Measurements from ENCODE around the gene C2CD4A. TPM values are rescaled to one million over a fixed set of nuclear protein-coding genes. Genes with fewer than 3 reads are reported as not detected.
"Not testable (repeated sequence)": the region's sequence is repeated elsewhere in the genome, so short reads cannot be mapped to it uniquely, and the experiment has no call there.

C2CD4A gene, protein sequence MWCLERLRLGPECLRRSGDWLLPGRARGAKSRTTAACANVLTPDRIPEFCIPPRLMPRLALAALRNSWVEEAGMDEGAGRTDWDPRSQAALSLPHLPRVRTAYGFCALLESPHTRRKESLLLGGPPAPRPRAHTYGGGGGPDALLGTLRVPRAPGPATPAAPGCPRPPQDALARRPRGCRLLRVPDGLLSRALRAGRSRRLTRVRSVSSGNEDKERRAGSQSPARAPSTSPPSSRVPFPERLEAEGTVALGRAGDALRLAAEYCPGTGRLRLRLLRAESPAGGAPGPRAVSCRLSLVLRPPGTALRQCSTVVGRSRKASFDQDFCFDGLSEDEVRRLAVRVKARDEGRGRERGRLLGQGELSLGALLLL
- polyA plus RNA-seq (ENCODE audit: insufficient read length in 4 of 4) = under 1 TPM in 3 of 4 donors, not detected in 1; 0.24 to 0.46 (median 0.31) TPM

DNA sequence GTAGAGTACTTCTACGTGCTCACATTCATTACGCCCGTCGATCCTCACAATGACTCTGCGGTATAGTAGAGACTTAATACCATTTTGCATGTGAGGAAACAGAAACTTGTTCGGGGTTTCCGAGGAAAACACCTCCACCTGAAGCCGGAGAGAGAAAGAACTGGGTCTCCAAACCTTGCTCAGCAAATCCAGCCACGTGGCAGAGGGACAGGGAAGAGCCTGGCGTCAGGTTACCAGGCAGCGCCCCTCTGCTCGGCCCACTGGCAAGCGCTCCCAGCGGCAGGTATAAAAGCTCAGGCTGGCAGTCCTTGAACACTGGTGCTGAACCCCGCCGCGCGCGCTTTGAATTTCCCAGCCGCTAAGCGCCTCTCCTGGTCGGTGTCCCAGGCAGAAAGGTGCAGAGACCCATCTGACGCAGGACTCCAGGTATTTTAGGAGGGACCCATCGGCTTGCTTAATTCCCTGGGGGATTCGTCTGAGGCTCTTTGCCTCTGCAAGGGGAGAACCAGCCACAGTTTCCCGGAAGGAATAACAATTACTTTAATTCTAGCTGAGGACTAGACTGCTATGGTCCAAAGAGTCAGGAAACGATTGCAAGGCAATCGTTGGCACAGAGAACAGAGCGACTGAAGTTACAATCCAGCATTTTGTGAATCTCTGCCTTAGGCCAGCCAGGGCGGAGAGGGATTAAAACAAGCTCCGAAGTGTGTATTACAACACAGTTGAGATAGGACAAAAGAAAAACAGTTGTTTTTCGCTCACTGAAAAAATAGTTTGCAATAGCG, at the start of gene C2CD4A:
C2CD4A (plus strand) TSS at position 315 of the 785 bp plus-strand sequence. CDS start 637 bp downstream, outside the sequence.
- DNase-seq (ENCODE audit: low read depth in 4 of 4, low spot score in 3 of 4) = peak in 1 of 4 donors; percentile 71

DNA sequence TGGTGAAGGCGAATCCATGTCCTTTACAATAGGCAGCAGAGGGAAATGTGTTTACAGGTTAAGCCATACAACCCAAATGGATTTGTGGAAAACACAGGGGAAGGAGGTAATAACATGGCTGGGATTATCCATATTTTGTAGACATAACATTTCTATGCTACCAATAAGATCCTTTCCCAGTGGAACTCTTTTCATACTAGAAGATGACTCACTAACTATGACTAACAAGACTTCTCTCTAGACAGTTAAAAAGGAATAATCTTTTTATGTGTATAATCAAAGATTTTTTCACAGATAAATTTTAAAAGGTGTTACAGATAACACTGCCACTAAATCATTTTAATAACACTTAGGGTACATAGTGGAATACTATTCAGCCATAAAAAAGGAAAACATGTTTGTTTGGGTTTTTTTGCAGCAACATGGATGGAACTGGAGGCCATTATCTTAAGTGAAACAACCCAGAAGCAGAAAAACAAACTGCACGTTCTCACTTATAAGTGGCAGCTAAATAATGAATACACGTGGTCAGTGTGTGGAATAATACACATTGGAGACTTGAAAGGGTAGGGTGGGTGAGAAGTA, 46.1 kb upstream of the C2CD4A start:
- no peak for DNase-seq (ENCODE audit: low read depth in 4 of 4, low spot score in 3 of 4)

DNA sequence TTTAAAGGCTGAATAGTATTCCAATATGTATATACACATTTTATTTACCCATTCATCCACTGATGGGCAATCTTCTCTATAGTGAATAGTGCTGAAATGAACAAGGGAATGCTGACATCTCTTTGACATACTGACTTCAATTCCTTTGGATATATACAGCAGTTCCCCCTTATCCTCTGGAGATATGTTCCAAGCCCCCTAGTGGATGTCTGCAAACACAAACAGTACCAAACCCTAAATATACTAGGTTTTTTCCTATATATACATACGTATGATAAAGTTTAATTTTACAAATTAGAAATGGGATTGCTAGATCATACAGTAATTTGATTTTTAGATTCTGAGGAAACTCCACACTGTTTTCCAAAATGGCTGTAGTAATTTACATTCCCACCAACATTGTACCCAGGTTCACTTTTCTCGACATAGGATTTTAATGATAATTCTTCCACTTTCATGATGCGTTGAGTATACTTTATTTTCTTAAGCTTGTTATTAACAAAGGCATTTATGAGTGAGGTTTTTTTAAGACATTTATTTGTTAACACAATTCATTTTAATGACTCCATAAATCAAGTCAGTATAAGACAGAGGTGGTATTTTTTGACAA, 44.7 kb upstream of the C2CD4A start:
- DNase-seq (ENCODE audit: low read depth in 4 of 4, low spot score in 3 of 4) = no peak

DNA sequence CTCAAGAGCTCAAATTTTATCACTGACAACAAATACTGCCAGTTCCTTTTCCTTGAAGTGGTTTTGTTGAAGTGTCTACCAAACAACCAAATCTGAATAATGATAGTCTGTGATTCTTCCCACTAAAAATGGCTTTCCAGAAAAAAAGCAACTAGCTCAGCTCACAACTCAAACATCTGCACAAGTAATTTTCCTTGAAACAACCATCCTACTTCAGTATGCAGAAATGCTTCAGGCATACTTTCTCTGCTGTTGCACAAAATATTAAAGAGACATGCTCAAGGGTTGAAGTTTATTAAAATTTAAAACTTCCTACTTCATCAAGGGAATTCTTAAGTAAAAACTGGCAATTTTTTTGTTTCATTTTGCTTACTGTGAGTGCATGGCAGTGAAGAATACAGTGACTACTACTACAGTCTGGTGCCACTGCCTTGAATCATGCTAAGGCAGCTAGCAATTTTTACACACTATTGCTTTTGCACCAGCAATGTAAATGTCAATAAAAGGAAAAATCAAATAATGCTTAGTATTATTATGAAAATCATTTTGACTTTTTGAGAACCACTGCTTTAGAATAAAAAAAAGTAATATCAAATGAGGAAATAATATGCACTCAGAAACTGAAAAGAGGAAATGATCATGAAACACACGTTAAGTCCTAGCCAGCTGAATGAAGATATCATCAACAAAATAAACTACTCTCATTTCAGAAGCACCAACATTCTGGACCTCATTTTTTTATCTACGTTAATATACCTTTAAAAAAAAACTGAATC, 40.1 kb upstream of the C2CD4A start:
- no peak for DNase-seq (ENCODE audit: low read depth in 4 of 4, low spot score in 3 of 4)

DNA sequence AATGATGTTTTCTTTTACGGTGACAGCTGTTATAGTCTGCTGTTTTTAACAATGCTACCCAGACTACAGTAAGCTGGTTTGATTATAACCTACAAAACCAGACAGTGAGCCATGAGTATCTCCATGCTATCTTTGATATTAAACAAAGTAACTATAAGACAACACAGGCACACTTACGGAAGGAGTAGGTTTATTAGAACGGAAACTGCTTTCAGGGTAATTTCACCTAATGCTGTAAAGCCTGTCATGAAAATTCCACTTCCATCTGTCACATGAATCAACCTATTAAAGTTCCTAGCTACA, 39.6 kb upstream of the C2CD4A start:
- DNase-seq (ENCODE audit: low read depth in 4 of 4, low spot score in 3 of 4) = no peak

DNA sequence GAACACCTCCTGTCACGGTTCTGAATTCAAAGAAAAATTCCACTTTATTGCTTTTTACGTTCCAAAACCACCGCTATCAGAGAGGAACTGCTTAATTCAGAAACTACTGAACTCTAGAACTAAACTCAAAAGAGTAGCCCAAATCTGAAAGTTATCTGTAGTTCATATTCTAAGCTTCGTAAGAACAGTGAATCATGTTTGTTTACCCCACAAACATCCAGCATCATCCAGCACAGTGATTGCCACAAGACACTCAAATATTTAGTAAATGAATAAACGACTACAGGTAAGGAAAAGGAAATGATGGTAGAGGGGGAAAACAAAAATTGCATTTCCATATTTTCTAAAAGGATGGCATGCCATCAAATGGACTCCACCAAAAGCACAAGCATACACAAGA, 38.9 kb upstream of the C2CD4A start:
- DNase-seq (ENCODE audit: low read depth in 4 of 4, low spot score in 3 of 4) = no peak

DNA sequence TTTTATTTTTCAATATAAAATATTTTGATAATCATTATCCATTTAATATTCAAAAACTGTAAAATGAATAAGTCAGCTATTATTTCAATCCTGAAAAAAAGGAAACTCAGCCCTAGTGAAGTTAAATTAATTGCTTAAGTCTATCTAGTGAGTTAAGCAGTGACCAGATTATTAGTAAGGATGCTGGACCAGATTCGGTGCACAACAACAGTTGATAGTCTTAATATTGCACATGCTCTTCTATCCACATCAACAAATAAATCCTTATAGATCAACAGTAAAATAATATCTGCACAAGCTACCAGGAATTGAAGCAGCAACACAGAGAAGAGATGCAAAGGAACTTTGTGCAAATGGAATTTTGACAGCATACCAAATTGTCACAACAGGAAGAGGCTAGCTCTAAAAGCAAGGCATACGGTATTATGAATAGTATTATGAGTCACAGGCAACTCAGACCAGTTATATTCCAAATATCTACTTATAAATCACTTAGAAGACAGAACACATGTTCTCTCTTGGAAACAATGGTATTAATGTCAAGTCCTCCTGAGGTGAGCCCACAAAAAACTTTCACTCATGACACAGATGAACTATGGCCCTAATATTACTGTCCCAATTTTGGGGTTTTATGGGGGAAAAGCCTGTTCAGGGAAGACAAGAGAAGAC, 31.4 kb upstream of the C2CD4A start:
- DNase-seq (ENCODE audit: low read depth in 4 of 4, low spot score in 3 of 4) = no peak

DNA sequence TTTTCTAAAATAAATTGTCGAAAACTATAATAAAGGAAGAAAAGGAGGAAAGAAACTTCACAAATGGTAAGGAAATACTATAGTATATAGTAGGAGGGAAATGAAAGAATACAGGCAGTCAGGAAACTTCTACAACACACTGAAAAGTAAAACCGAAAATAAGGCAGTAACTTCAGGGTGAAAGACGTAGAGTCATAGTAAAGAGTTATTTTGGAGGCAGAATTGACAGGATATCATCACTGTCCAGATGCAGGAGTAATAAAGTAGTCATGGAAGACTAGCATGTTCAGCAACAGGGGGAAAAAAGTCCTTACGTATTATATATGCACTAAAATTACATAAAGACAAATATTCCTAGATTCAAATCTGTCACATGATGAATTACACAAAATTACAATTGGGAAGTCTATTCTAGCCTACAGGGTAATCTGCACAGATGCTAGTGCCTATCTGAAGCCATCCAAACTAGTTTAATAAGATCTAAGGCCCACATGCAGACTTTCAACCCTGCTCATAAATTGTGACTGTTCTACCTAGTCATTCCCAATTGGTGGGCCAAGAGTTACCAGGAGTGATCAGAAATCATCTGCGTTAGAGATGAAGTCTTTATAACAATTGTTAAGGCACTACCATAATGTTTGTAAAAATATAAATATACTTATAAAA, 20.6 kb upstream of the C2CD4A start:
- DNase-seq (ENCODE audit: low read depth in 4 of 4, low spot score in 3 of 4) = no peak

DNA sequence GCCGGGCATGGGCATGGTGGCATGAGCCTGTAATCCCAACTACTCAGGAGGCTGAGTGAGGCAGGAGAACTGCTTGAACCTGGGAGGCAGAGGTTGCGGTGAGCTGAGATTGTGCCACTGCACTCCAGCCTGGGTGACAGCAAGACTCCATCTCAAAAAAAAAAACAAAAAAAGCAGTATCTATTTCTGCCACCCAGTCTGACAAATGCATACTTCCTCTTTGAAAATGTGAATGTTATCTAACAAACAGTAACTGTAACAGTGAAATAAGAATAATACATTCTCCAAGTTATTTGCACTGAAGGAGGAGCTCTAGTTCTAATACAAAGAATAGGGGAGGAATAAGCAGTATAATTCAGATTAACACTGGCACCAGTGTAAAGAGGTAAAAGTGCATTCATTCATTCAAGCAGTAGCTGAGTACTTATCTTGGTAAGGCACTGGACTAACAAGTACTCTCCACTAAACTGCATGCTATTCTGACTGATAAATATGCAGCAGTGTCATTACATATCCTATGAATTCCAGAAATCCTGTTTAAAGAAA, 19.4 kb upstream of the C2CD4A start:
- no peak for DNase-seq (ENCODE audit: low read depth in 4 of 4, low spot score in 3 of 4)

DNA sequence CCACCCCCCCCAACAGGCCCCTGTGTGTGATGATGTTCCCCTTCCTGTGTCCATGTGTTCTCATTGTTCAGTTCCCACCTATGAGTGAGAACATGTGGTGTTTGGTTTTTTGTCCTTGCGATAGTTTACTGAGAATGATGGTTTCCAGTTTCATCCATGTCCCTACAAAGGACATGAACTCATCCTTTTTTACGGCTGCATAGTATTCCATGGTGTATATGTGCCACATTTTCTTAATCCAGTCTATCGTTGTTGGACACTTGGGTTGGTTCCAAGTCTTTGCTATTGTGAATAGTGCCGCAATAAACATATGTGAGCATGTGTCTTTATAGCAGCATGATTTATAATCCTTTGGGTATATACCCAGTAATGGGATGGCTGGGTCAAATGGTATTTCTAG, 18.5 kb upstream of the C2CD4A start:
- DNase-seq (ENCODE audit: low read depth in 4 of 4, low spot score in 3 of 4) = not testable (repeated sequence)

DNA sequence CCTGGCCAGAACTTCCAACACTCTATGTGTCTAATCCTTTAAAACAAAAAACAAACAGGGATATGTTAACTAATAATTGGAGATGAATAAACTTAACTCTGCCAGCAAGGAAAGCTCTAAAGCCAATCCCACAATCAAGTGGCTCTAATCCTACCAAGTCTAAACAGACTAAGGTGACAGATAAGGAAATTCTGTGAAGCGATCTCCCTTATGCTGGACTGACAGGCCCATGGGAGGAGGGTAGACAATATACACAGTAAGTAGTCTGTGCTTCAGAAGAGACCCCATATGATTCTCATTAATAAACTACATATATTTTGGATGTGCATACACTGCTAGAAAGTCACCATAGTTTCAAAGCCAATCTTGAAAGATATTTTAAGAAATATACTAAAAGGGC, 16.7 kb upstream of the C2CD4A start:
- no peak for DNase-seq (ENCODE audit: low read depth in 4 of 4, low spot score in 3 of 4)

DNA sequence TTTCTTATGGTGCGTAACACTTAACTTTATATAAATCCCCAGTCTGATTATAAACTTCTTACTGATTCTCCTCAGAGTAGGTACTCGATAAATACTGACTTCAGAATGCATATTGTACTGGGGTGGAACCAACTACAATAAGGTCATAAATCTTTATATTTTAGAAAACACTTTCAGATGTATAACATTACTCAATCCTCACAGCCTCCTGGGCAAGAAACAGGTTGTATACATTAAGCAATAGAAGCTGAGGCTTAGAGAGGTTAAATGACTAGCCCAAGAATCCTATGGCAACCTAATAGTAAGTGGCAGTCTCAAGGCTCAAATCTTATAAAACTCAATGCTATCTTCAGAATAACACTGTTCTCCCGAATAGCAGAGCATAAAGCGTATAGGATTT, 15.6 kb upstream of the C2CD4A start:
- DNase-seq (ENCODE audit: low read depth in 4 of 4, low spot score in 3 of 4) = no peak

DNA sequence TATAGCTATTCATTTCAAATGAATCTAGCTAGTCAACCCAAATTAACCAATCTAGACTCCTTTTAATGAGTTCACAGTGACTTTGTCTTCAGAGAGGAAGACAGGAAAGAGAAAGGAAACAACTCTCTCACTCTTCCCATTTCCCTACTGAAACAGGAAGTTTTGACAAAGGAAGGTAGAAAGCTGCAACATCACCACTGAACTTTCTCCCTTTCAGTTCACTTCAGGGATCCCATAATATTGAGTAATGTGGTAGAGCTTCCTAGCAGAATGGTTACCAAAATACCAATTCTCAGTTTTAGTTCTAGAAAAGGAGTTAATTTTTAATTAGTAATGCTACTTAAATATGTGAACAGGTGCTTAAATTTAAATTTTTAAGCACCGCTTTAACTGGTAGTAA, 14.1 kb upstream of the C2CD4A start:
- DNase-seq (ENCODE audit: low read depth in 4 of 4, low spot score in 3 of 4) = no peak

DNA sequence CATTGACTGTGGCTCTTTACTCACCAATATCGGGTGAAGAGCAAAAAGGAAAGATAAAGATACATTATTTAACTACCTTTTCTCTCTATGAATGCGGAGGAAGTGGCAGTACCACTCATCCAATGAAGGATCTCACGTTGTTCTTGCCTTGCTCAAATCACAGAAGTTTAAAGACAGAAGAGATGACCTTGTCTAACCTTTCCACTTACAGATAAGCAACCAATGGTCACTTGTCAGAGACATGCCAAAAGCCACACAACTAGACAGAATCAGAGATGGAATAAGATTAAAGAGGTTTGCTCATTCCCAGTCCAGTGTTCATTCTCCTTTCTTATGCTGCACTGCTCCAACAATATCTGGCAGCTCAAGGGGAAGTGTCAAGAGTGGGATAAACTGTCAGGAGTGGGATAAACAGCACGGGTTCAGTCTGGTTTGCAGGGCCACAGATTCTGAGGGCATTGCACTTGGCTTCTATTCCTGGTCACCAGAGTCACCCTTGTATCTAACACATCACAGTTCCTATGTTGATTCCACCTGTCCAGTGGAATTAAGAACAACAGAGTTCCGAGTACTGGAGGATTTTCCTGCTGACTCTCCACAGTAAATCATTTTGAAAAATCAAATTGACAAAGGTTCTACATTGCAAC, 13.2 kb upstream of the C2CD4A start:
- DNase-seq (ENCODE audit: low read depth in 4 of 4, low spot score in 3 of 4) = no peak

DNA sequence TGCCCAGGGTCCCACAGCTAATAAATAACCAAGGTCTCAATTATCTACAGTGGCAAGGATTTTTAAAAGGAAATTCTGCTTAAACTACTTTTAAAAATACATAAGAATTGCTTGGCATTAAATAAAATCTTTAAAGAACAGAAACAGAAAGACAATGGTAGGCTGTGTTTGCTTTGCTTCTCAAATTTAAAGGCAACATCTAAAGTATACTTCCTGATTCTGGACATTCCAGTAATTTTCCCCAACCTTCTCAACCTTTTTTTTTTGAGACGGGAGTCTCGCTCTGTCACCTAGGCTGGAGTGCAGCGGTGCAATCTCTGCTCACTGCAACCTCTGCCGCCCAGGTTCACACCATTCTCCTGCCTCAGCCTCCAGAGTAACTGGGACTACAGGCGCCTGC, 11.8 kb upstream of the C2CD4A start:
- no peak for DNase-seq (ENCODE audit: low read depth in 4 of 4, low spot score in 3 of 4)

DNA sequence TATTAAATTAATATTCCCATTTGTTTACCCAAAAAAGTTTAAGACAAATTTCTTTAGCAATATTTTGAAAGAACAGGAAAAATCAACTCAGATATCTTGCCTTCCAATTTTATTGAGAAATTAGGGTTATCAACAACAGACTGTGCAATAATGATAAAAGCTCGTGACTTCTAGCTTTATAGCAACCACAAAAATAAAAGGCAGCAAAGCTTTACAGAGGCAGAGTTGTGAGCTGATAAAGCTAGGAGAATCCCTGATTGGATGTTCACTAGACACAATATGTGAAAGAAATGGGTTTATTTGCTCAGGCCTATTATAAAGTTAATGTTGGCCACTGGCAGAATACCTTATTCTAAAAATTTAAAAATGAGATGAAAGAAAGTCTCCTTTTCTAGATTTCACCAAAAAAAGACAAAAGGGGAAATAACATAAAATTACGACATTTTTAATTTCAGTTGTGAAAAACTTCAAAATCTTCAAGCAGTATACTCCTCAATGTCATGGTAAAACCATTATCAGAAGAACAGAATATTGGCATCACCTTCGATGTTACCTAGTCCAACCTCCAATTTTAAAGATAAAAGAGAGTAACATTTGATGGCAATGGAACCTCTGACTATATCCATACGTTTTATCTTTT, 9.3 kb upstream of the C2CD4A start:
- no peak for DNase-seq (ENCODE audit: low read depth in 4 of 4, low spot score in 3 of 4)

DNA sequence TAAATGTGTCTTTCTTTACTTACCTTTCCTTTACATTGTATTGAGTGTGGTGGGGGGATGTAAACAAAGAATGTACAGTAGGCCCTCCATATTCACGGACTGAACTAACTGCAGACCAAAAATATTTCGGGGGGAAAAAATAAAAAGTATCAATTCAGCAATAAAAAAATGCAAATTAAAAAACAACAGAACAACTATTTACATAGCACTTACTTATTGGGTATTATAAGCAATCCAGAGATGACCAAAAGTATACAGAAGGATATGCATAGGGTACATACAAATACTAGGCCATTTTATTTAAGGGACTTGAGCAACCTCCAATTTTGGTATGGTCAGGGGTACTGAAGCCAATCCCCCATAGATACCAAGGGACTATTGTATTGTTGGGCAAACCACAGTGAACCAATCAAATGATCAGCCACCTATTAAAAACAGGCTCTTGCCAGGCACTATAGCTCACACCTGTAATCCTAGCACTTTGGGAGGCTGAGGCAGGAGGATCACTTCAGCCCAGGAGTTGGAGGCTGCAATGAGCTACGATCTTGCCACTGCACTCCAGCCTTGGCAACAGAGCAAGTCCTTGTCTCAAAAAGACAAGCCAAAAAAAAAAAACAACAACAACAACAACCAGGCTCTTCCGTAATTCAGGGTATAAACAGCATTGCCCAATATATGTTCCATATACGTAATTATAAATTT, 8.3 kb upstream of the C2CD4A start:
- DNase-seq (ENCODE audit: low read depth in 4 of 4, low spot score in 3 of 4) = no peak

All from left renal pelvis (tissue), 4 donors.